Vagina (tissue), 2 donors: ENCODE data around the gene RGS6.

Experiments
- CTCF ChIP-seq, 3 experiments: fragments of 450-650 bp in 2 of 3; fragments of 200-600 bp in 1 of 3; sonication (generic) in 1 of 3; IDR thresholded peaks; one replicate each; pipeline ENCODE4 v1.5.1; 2017 to 2019; ENCODE audit warnings: antibody characterized with exemption in 3 of 3, mild to moderate bottlenecking in 2 of 3, moderate library complexity in 2 of 3
- POLR2A ChIP-seq, 2 donors: fragments of 450-650 bp; IDR thresholded peaks; one replicate each; pipeline ENCODE4 v1.6.1; 2017; ENCODE audit warnings: antibody characterized with exemption in 2 of 2, mild to moderate bottlenecking in 2 of 2, moderate library complexity in 2 of 2
- POLR2AphosphoS5 ChIP-seq, 2 donors: sonication (generic); formaldehyde crosslinking; IDR thresholded peaks; one replicate each; pipeline ENCODE4 v1.9.0; 2017; ENCODE audit warnings: antibody characterized with exemption in 2 of 2, mild to moderate bottlenecking in 2 of 2, low read depth in 1 of 2; ENCODE audit not compliant: insufficient read depth in 1 of 2

DNA sequence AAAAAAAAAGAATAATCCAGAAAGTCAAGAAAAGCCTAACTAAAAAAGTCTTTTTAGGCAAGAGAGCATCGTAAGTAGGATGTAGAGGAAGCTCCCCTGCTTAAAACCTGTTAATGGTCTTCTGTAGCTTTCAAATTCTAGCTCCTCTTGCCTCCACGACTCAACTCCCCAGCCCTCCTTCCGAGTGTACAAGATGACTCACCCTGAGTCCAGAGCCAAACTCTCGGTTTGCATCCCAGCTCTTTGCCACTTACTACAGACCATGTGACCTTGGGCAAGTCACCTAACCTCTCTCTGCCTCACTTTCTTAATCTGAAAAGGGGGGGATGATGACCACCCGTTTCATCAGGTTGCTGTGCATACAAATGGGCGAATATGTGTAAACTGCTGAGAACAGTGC is 501.3 kb downstream of the RGS6 start:
- TF ChIP-seq CTCF (IDR thresholded peaks at IDR 0.05) (no peak), POLR2AphosphoS5 (IDR thresholded peaks at IDR 0.05; ENCODE audit: insufficient read depth in 1 of 2, low read depth in 1 of 2) (no peak), POLR2A (IDR thresholded peaks at IDR 0.05) (no peak)
